Omental fat pad (tissue), 4 donors: ENCODE results near the gene TSPAN1. TPM values are rescaled to one million over a fixed set of nuclear protein-coding genes. Genes with fewer than 3 reads are reported as not detected.

Experiments
- ATAC-seq: fragments of 150-250 bp; one replicate; pipeline ENCODE4 v1.9.1; 2016; ENCODE audit warnings: mild to moderate bottlenecking, moderate library complexity; ENCODE audit not compliant: low FRiP score
- DNase-seq: peaks from one replicate; pipeline ENCODE4 v3.0.0-alpha.2; 2019; ENCODE audit warnings: low spot score
- CTCF ChIP-seq, 3 donors: fragments of 450-650 bp; IDR thresholded peaks; one replicate each; pipeline ENCODE4 v1.5.1; 2016 to 2017; ENCODE audit warnings: antibody characterized with exemption in 3 of 3, mild to moderate bottlenecking in 3 of 3, moderate library complexity in 2 of 3
- total RNA-seq, 4 donors: library from RNA; depleted of rRNA; stranded (reverse); fragments of >200 nt; gene quantifications; one replicate each; pipeline ENCODE4 v1.1.0, GENCODE V29; 2016

The TSPAN1 gene
- total RNA-seq, 4 donors from 2014 or later, result 0.84 to 1.2 (median 1.2) TPM; not detected in 1

- no peak for TF ChIP-seq CTCF (IDR thresholded peaks at IDR 0.05)
- ATAC-seq, result no peak
- no peak for DNase-seq
These were observed 3.0 kb upstream of the TSPAN1 start for GRCh38 chr1:46171871-46172270.

DNA sequence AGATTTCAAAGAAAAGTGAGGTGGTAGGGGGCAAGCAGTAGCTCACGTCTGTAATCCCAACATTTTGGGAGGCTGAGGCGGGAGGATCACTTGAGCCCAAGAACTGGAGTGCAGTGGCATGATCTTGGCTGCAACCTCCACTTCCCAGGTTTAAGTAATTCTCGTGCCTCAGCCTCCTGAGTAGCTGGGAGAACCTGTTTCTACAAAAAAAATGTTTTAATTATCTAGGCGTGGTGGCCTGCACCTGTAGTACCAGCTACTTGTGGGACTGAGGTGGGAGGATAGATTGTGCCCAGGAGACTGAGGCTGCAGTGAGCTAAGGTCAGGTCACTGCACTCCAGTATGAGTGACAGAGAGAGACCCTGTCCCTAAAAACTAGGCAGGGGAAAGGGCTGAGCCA lies 2.6 kb upstream of the TSPAN1 start:
- TF ChIP-seq CTCF (IDR thresholded peaks at IDR 0.05), result no peak
- DNase-seq (no peak), ATAC-seq (no peak)

DNA sequence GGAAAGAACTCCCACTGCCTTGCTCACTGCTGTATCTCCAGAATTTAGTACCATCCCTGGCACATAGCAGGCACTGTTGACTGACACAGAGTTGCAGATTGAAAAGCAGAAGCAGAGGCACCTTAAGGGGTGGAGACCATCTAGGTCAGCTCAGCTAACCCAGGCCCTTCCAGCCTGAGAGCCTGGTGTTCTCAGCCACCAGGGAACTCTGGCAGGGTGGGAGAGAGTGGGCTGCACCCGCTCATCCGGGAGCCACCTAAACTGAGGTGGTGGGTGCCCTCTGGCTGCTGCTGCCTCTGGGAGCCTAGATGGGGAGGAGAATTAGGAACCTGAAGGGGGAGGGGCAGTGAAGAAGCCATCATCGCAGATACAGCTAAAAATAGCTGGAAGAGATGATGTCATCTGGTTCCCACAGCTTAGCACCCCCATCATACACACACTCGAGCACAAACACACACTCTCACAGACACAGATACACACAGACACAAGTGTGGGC lies 1.5 kb upstream of the TSPAN1 start:
- DNase-seq (no peak), ATAC-seq (no peak)
- TF ChIP-seq CTCF (IDR thresholded peaks at IDR 0.05), result no peak

GRCh38 chr1:46175243-46175642 lies 356 bp downstream of the TSPAN1 start:
- DNase-seq, result no peak
- TF ChIP-seq CTCF (IDR thresholded peaks at IDR 0.05), result no peak
- ATAC-seq, result no peak

GRCh38 chr1:46176211-46176865 lies 1.5 kb downstream of the TSPAN1 start, which contains the start of gene P3R3URF:
Gene P3R3URF (minus strand): TSS chr1:46176488. CDS start chr1:46176471, 17 bp downstream.
- DNase-seq (no peak), ATAC-seq (no peak)
- TF ChIP-seq CTCF (IDR thresholded peaks at IDR 0.05), result no peak

DNA sequence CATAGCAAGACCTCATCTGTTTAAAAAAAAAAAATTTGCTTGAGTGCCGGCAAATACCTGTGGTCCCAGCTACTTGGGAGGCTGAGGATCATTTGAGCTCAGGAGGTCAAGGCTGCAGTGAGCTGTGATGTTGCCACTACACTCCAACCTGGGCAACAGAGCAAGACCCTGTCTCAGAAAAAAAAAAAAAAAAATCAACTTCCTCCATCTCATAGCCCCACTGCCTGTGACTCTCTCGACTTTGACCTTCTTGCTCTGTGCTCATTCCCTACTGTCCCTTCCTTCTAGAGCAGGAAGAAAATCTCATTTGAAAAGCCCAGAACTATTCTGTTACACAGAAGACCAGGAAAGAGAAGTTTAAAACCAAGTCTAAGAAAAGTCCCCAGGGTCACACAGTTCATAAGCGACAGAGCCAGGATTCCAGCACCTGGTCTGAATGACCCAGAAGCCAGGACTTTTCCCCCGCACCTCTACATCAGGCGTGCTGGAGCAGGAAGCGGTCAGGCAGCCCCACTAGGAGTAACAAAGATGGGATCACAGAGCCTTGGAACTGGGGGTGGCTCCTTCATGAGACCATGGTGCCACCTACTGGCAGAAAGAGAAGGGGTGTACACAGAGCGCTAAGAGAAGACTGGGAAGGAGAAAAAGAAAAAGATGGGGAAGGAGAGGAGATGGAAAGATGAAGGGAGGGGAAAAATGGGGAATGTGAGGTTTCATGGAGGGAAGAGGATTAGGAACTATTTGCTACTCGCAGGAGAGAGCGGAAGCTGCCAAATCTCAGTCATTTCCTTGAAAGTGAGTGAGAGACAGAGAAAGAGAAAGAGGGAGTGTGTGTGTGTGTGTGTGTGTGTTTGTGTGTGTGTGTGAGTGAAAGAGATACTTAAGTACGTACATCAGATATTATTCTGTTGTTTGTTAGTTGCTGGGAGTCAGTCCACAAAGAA lies 4.5 kb downstream of the TSPAN1 start:
- ATAC-seq, result peak; percentile 63
- no peak for DNase-seq
- TF ChIP-seq CTCF (IDR thresholded peaks at IDR 0.05), result peak in 2 of 3 donors; percentile 5 to 70
